HEK293 (cell line): ENCODE results near the gene SRRM4.

Experiments used
- ATF2 ChIP-seq: fragments of 450-650 bp; formaldehyde crosslinking; IDR thresholded peaks from 2 replicates; pipeline ENCODE4 v1.5.1; 2016; ENCODE audit warnings: missing biosample characterization, missing genetic modification characterization, low read depth
- CTCF ChIP-seq: fragments of 450-650 bp; formaldehyde crosslinking; IDR thresholded peaks from 2 replicates; pipeline ENCODE4 v1.5.1; 2016; ENCODE audit warnings: missing biosample characterization, missing genetic modification characterization
- SALL2 ChIP-seq: fragments of 450-650 bp; formaldehyde crosslinking; IDR thresholded peaks from 2 replicates; pipeline ENCODE4 v1.5.0; 2017; ENCODE audit warnings: missing biosample characterization, mild to moderate bottlenecking, missing genetic modification characterization, borderline replicate concordance
- ZNF274 ChIP-seq, 2 experiments: fragments of 200-500 bp in 1 of 2; fragments of 450-650 bp in 1 of 2; sonication (Bioruptor generic) in 1 of 2; formaldehyde crosslinking in 1 of 2; IDR thresholded peaks; 2 replicates each; pipeline versions ENCODE4 v1.5.1 to v1.6.1; 2014 to 2016; ENCODE audit warnings: borderline replicate concordance in 1 of 2, inconsistent platforms in 1 of 2, low read length in 1 of 2, missing biosample characterization in 1 of 2, missing genetic modification characterization in 1 of 2
- ZNF549 ChIP-seq: fragments of 450-650 bp; IDR thresholded peaks from 2 replicates; pipeline ENCODE4 v1.5.1; 2018; ENCODE audit warnings: missing biosample characterization, missing genetic modification characterization, mild to moderate bottlenecking, inconsistent platforms, moderate library complexity
- ZNF558 ChIP-seq: fragments of 450-650 bp; formaldehyde crosslinking; IDR thresholded peaks from 2 replicates; pipeline ENCODE4 v1.5.1; 2016; ENCODE audit warnings: missing biosample characterization, missing genetic modification characterization
- ZNF660 ChIP-seq: fragments of 450-650 bp; IDR thresholded peaks from 2 replicates; pipeline ENCODE4 v1.5.1; 2018; ENCODE audit warnings: missing biosample characterization, mild to moderate bottlenecking, missing genetic modification characterization

- TF ChIP-seq ZNF558 (tag by site-specific recombination) (no peak), ATF2 (tag by site-specific recombination) (no peak), CTCF (no peak), ZNF549 (tag by site-specific recombination) (no peak), ZNF660 (tag by site-specific recombination) (no peak), SALL2 (tag by site-specific recombination) (no peak), ZNF274 (IDR thresholded peaks at IDR 0.05; ENCODE audit: low read length) (no peak), ZNF274 (tag by site-specific recombination; IDR thresholded peaks at IDR 0.05; ENCODE audit: borderline replicate concordance) (no peak)
Measured at GRCh38 chr12:119090865-119091264, 109.5 kb downstream of the SRRM4 start.
